Neuronal stem cell (in vitro differentiated cells): ENCODE measurements around the gene TMEM97.

Source experiments
- DNase-seq: peaks from one replicate; pipeline ENCODE4 v3.0.0-alpha.2; 2013; ENCODE audit warnings: low spot score
- H2AFZ ChIP-seq: one replicate; pipeline ENCODE4 v1.6.1; 2013; ENCODE audit warnings: mild to moderate bottlenecking, low read length, inconsistent platforms
- H2AK5ac ChIP-seq: 2 replicates; pipeline ENCODE4 v1.6.1; 2013; ENCODE audit warnings: low read depth, mild to moderate bottlenecking, inconsistent platforms, low read length, moderate library complexity, mixed read lengths
- H2BK120ac ChIP-seq: 2 replicates; pipeline ENCODE4 v1.6.1; 2013; ENCODE audit warnings: low read depth, mild to moderate bottlenecking, inconsistent platforms, low read length, moderate library complexity, mixed read lengths
- H2BK12ac ChIP-seq: one replicate; pipeline ENCODE4 v1.6.1; 2013; ENCODE audit warnings: low read length, inconsistent platforms
- H2BK15ac ChIP-seq: 2 replicates; pipeline ENCODE4 v1.6.1; 2013; ENCODE audit warnings: mild to moderate bottlenecking, low read length, inconsistent platforms, mixed read lengths
- H2BK5ac ChIP-seq: one replicate; pipeline ENCODE4 v1.6.1; 2013; ENCODE audit warnings: inconsistent platforms, mild to moderate bottlenecking, low read length, moderate library complexity
- H3K14ac ChIP-seq: one replicate; pipeline ENCODE4 v1.6.1; 2013; ENCODE audit warnings: low read length, inconsistent platforms
- H3K18ac ChIP-seq: 2 replicates; pipeline ENCODE4 v1.6.1; 2013; ENCODE audit warnings: low read length, inconsistent platforms
- H3K23ac ChIP-seq: 2 replicates; pipeline ENCODE4 v1.6.1; 2013; ENCODE audit warnings: low read depth, mild to moderate bottlenecking, mixed read lengths, low read length, inconsistent platforms; ENCODE audit not compliant: poor library complexity
- H3K27ac ChIP-seq: replicated peaks from 3 replicates; pipeline ENCODE4 v1.5.1; 2013; ENCODE audit warnings: low read length, inconsistent platforms
- H3K27me3 ChIP-seq, 3 experiments: 2 replicates each; pipeline ENCODE4 v1.6.1; 2013; ENCODE audit warnings: low read length in 3 of 3, mild to moderate bottlenecking in 2 of 3, inconsistent platforms in 1 of 3, low read depth in 1 of 3, mixed read lengths in 1 of 3, moderate library complexity in 1 of 3; ENCODE audit not compliant: control insufficient read depth in 3 of 3, insufficient read depth in 3 of 3
- H3K36me3 ChIP-seq, 2 donors: replicated peaks in 1 of 2; 2 replicates each; pipeline ENCODE4 v1.6.1; 2013; ENCODE audit warnings: low read length in 2 of 2; ENCODE audit not compliant: control insufficient read depth in 2 of 2, insufficient read depth in 2 of 2
- H3K4ac ChIP-seq: 2 replicates; pipeline ENCODE4 v1.6.1; 2013; ENCODE audit warnings: inconsistent platforms, mild to moderate bottlenecking, low read length, moderate library complexity
- H3K4me1 ChIP-seq, 2 donors: 1 replicate in 1 of 2; 2 replicates in 1 of 2; pipeline ENCODE4 v1.6.1; 2013; ENCODE audit warnings: low read length in 2 of 2, low read depth in 1 of 2; ENCODE audit not compliant: control insufficient read depth in 2 of 2, insufficient read depth in 1 of 2
- H3K4me2 ChIP-seq: one replicate; pipeline ENCODE4 v1.6.1; 2013; ENCODE audit warnings: mild to moderate bottlenecking, low read length, inconsistent platforms; ENCODE audit not compliant: insufficient read depth, poor library complexity, severe bottlenecking
- H3K4me3 ChIP-seq, 2 donors: 2 replicates each; pipeline ENCODE4 v1.5.1; 2013; ENCODE audit warnings: low read length in 2 of 2, mild to moderate bottlenecking in 2 of 2, inconsistent platforms in 1 of 2, moderate library complexity in 1 of 2
- H3K79me1 ChIP-seq: one replicate; pipeline ENCODE4 v1.6.1; 2013; ENCODE audit warnings: low read depth, mild to moderate bottlenecking, inconsistent platforms, low read length, moderate library complexity
- H3K9ac ChIP-seq: one replicate; pipeline ENCODE4 v1.6.1; 2013; ENCODE audit warnings: mild to moderate bottlenecking, low read depth, low read length, inconsistent platforms; ENCODE audit not compliant: poor library complexity
- H3K9me3 ChIP-seq, 2 donors: replicated peaks in 1 of 2; 2 replicates each; pipeline versions ENCODE3 to v1.6.1; 2013; ENCODE audit warnings: low read length in 2 of 2, mild to moderate bottlenecking in 2 of 2, inconsistent platforms in 1 of 2, low read depth in 1 of 2, mixed read lengths in 1 of 2, moderate library complexity in 1 of 2; ENCODE audit not compliant: control insufficient read depth in 2 of 2, insufficient read depth in 1 of 2
- H4K8ac ChIP-seq: one replicate; pipeline ENCODE4 v1.6.1; 2013; ENCODE audit warnings: low read depth, mild to moderate bottlenecking, inconsistent platforms, low read length, moderate library complexity
- H4K91ac ChIP-seq: one replicate; pipeline ENCODE4 v1.6.1; 2013; ENCODE audit warnings: low read length, low read depth, mild to moderate bottlenecking, inconsistent platforms; ENCODE audit not compliant: poor library complexity
- WGBS, 2 donors: extraction: QIAGEN DNeasy Blood & Tissue Kit; methylation state at CpG; one replicate each; pipeline ENCODE4 v1.1.7; 2013; ENCODE audit warnings: missing lambda C conversion rate in 2 of 2, mixed read lengths in 1 of 2; ENCODE audit not compliant: insufficient read length in 2 of 2, insufficient replicate concordance in 1 of 2; ENCODE audit errors: extremely low coverage in 2 of 2; 5-methylcytosine and 5-hydroxymethylcytosine counted together

Gene TMEM97

GRCh38 chr17:28334171-28334570, 15.2 kb downstream of the TMEM97 start:
- Histone ChIP-seq H3K14ac (no peak overlapping the region), H4K91ac (no peak overlapping the region), H3K36me3 (peaks cover 10 to 28% of the 10 kb centered on the region in 2 donors), H3K27ac (no peak overlapping the region), H3K18ac (no peak overlapping the region), H3K4me2 (peak overlapping the region; percentile 74), H3K4me3 (peak overlapping the region in 1 of 2 donors; percentile 75), H3K9ac (no peak overlapping the region), H4K8ac (no peak overlapping the region), H2BK120ac (no peak overlapping the region), H2BK12ac (no peak overlapping the region), H3K79me1 (peaks cover 7% of the 10 kb centered on the region), H3K4me1 (peaks cover 8 to 12% of the 10 kb centered on the region in 2 donors), H3K4ac (no peak overlapping the region), H2BK15ac (no peak overlapping the region), H2BK5ac (no peak overlapping the region), H3K23ac (no peak overlapping the region), H2AK5ac (no peak overlapping the region), H2AFZ (no peak overlapping the region), H3K27me3 (no peaks in the 10 kb centered on the region), H3K9me3 (no peaks in the 10 kb centered on the region)
- no peak for DNase-seq
- WGBS, 2 donors, result no CpG with 5 or more reads among the region's 6 CpGs

- no peak overlapping the region for H2AK5ac ChIP-seq
- no peak for DNase-seq
Observed at GRCh38 chr17:28334666-28335200, 15.7 kb downstream of the TMEM97 start.

GRCh38 chr17:28335201-28335958, 16.4 kb downstream of the TMEM97 start, which contains the start of the genes IFT20 and TNFAIP1:
TSS of gene IFT20 (minus strand) at chr17:28335472. CDS start at chr17:28331985, 3,487 bp downstream.
TSS of gene TNFAIP1 (plus strand) at chr17:28335761. CDS start at chr17:28339522, 3,761 bp downstream.
- no peak within 1 kb of the TSS for H3K4ac ChIP-seq
- DNase-seq, result peak; percentile 99
- H3K79me1 ChIP-seq, result peaks cover 7% of the 10 kb centered on the region
- peak within 1 kb of the TSS; percentile 79 for H2BK5ac ChIP-seq
- peak within 1 kb of the TSS; percentile 75 to 94 for H3K4me3 ChIP-seq
- H3K9ac ChIP-seq, result peak within 1 kb of the TSS; percentile 89
- no peaks in the 10 kb centered on the region for H3K9me3 ChIP-seq
- peak within 1 kb of the TSS; percentile 92 for H2AFZ ChIP-seq
- H2BK15ac ChIP-seq, result no peak within 1 kb of the TSS
- no peak within 1 kb of the TSS for H3K14ac ChIP-seq
- no peak within 1 kb of the TSS for H4K91ac ChIP-seq
- no CpG with 5 or more reads among the region's 62 CpGs for WGBS, 2 donors
- no peak within 1 kb of the TSS for H2BK12ac ChIP-seq
- no peak within 1 kb of the TSS for H2AK5ac ChIP-seq
- no peak within 1 kb of the TSS for H2BK120ac ChIP-seq
- H3K27ac ChIP-seq, result peak within 1 kb of the TSS; percentile 54
- H3K18ac ChIP-seq, result peak within 1 kb of the TSS; percentile 90
- no peaks in the 10 kb centered on the region for H3K27me3 ChIP-seq
- H3K36me3 ChIP-seq, result peaks cover 11 to 32% of the 10 kb centered on the region in 2 donors
- peak within 1 kb of the TSS; percentile 46 for H3K23ac ChIP-seq
- no peak within 1 kb of the TSS for H4K8ac ChIP-seq
- peaks cover 8 to 10% of the 10 kb centered on the region in 2 donors for H3K4me1 ChIP-seq
- H3K4me2 ChIP-seq, result peak within 1 kb of the TSS; percentile 84

More at GRCh38 chr17:28334666-28335200, 15.7 kb downstream of the TMEM97 start:
- Histone ChIP-seq H3K14ac (no peak overlapping the region), H4K8ac (no peak overlapping the region), H3K4me1 (peaks cover 8 to 10% of the 10 kb centered on the region in 2 donors), H3K4ac (no peak overlapping the region), H2BK120ac (no peak overlapping the region), H3K23ac (no peak overlapping the region), H2BK5ac (no peak overlapping the region), H3K9me3 (no peaks in the 10 kb centered on the region), H3K4me2 (peak overlapping the region; percentile 74), H3K9ac (peak overlapping the region; percentile 87), H3K79me1 (peaks cover 7% of the 10 kb centered on the region), H4K91ac (no peak overlapping the region), H2BK12ac (no peak overlapping the region), H3K27me3 (no peaks in the 10 kb centered on the region), H3K18ac (peak overlapping the region; percentile 79), H3K27ac (no peak overlapping the region), H3K36me3 (peaks cover 7 to 28% of the 10 kb centered on the region in 2 donors), H2AFZ (peak overlapping the region; percentile 91), H3K4me3 (peak overlapping the region; percentile 75 to 89), H2BK15ac (no peak overlapping the region)
- no CpG with 5 or more reads among the region's 18 CpGs for WGBS, 2 donors
